Gastrocnemius medialis (tissue), 4 donors: ENCODE data around the gene ITPKC.

ENCODE experiments used
- CTCF ChIP-seq, 5 experiments: fragments of 450-650 bp in 3 of 5; fragments of 200-600 bp in 2 of 5; sonication (generic) in 2 of 5; IDR thresholded peaks in 4 of 5; conservative IDR thresholded peaks in 1 of 5; 1 replicate in 4 of 5; 2 replicates in 1 of 5; pipeline ENCODE4 v1.5.1; 2016 to 2019; ENCODE audit warnings: antibody characterized with exemption in 5 of 5, mild to moderate bottlenecking in 3 of 5, moderate library complexity in 3 of 5
- POLR2A ChIP-seq, 2 donors: fragments of 450-650 bp; IDR thresholded peaks; one replicate each; pipeline ENCODE4 v1.6.1; 2017; ENCODE audit warnings: antibody characterized with exemption in 2 of 2, mild to moderate bottlenecking in 2 of 2, moderate library complexity in 2 of 2

GRCh38 chr19:40755248-40755624 is 38.3 kb downstream of the ITPKC start:
- TF ChIP-seq CTCF (IDR thresholded peaks at IDR 0.05 in 4 of 5, conservative IDR thresholded peaks at IDR 0.05 in 1 of 5) (no peak), POLR2A (IDR thresholded peaks at IDR 0.05) (no peak)
